C4-2B (cell line): ENCODE results near the gene FAM131C.

Experiments
- ZFX ChIP-seq: fragments of 450-650 bp; IDR thresholded peaks from 2 replicates; pipeline ENCODE4 v1.6.1; 2017
- TF ChIP-seq, protein P1 (sequence below): fragments of 450-650 bp; conservative IDR thresholded peaks from 2 replicates; pipeline ENCODE4 v1.5.1; 2017; ENCODE audit warnings: mild to moderate bottlenecking

DNA sequence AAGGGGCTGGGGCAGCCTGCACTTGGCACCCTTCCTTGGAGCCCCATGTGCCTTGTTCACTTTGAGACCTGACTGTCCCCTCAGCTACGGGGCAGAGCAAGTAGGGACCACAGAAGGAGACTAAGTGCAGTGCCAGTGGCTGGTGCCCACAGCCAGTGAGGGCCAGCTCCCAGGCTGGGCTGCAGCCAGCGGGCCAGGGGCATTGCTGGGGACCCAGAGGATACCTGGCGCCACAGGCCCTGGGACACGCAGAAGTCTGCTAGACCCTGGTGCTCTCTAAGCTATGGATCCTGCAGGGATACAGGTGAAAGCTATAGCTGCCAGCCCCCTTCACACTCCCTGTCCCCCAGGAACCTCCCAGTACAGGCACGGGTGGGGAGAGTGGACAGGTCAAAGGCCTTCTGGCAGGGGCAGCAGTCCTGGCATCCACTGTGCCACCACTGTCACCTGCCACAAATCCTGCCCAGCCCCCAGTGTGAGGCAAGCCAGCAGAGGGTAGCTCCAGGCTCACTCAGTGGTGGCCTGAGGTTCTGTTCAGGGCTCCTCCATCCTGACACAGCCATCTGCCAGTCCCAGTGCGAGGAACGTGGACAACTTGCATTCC, 50.3 kb downstream of the FAM131C start:
- TF ChIP-seq, protein P1, sequence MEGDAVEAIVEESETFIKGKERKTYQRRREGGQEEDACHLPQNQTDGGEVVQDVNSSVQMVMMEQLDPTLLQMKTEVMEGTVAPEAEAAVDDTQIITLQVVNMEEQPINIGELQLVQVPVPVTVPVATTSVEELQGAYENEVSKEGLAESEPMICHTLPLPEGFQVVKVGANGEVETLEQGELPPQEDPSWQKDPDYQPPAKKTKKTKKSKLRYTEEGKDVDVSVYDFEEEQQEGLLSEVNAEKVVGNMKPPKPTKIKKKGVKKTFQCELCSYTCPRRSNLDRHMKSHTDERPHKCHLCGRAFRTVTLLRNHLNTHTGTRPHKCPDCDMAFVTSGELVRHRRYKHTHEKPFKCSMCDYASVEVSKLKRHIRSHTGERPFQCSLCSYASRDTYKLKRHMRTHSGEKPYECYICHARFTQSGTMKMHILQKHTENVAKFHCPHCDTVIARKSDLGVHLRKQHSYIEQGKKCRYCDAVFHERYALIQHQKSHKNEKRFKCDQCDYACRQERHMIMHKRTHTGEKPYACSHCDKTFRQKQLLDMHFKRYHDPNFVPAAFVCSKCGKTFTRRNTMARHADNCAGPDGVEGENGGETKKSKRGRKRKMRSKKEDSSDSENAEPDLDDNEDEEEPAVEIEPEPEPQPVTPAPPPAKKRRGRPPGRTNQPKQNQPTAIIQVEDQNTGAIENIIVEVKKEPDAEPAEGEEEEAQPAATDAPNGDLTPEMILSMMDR, result no peak
- no peak for TF ChIP-seq ZFX
